Testis (tissue), 2 donors: Measurements from ENCODE around the gene ZFPM1.

Source experiments
- CTCF ChIP-seq, 3 experiments: fragments of 450-650 bp in 2 of 3; fragments of 200-600 bp in 1 of 3; sonication (generic) in 1 of 3; IDR thresholded peaks; one replicate each; pipeline ENCODE4 v1.5.1; 2016 to 2019; ENCODE audit warnings: antibody characterized with exemption in 3 of 3, mild to moderate bottlenecking in 2 of 3, moderate library complexity in 1 of 3
- POLR2A ChIP-seq: fragments of 450-650 bp; IDR thresholded peaks from one replicate; pipeline ENCODE4 v1.6.1; 2017; ENCODE audit warnings: antibody characterized with exemption, mild to moderate bottlenecking, moderate library complexity

DNA sequence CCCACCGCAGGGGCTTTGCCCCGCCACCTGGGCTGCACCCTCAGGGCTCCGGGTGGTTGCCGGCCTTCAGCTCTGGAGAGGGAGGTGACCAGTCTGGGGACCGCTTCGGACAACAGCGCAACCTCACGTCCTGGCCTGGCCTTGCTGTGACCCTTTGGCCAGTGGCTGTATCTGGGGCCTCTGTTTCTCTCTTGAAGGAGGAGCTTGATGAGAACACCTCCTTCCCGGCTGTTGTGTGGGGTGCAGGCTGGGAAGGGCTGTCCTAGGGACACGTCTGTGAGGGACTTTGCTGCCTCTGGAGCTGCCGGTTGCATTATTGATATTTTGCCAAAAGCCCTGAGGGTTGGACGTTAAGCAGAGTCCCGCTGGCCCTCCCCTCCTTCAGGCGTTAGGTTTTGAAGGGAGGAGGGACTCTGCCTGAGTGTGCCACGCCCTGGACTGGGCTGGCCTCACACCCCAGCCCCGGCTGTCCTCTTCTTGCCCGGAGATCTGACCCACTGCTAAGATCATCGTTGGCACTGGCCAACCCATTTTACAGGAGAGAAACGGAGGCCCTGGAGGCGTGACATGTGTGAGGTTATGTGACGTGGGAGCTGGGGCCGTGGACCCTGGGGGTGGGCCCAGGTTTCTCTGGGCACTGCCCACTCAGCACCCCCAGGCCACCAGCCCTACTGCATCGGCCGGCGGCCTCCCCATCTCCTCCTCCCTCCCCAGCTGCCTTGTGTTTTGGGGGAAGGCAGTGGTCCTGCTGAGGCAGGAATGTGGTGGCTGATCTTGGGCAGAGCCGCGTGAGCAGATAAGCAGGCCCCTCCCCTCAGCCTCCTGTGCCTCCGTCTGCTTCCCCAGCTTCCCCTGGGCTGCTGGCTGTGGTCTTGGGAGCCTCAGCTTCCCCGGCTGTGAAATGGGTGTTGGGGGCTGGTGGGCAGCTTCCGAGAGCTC lies 8.5 kb downstream of the ZFPM1 start:
- TF ChIP-seq CTCF (IDR thresholded peaks at IDR 0.05) (no peak), POLR2A (no peak)
